Liver (tissue), 9 donors: ENCODE measurements around the gene SASH1. TPM values are rescaled to one million over a fixed set of nuclear protein-coding genes. Genes with fewer than 3 reads are reported as not detected.

Experiments
- DNase-seq: peaks from one replicate; pipeline ENCODE4 v3.0.0-alpha.2; 2017; ENCODE audit warnings: low spot score
- H3K27ac ChIP-seq, 2 donors: one replicate each; pipeline ENCODE4 v1.7.0; 2013; ENCODE audit warnings: inconsistent platforms in 2 of 2, low read length in 2 of 2, control low read depth in 1 of 2, low read depth in 1 of 2, mild to moderate bottlenecking in 1 of 2
- H3K27me3 ChIP-seq, 4 donors: one replicate each; pipeline versions ENCODE4 v1.6.1 to v1.7.0; 2013; ENCODE audit warnings: low read length in 3 of 4, inconsistent platforms in 1 of 4, mild to moderate bottlenecking in 1 of 4, moderate library complexity in 1 of 4; ENCODE audit not compliant: control insufficient read depth in 4 of 4, insufficient read depth in 4 of 4
- H3K36me3 ChIP-seq, 4 donors: one replicate each; pipeline versions ENCODE4 v1.6.1 to v1.7.0; 2013; ENCODE audit warnings: low read length in 3 of 4, mild to moderate bottlenecking in 3 of 4, low read depth in 1 of 4, moderate library complexity in 1 of 4; ENCODE audit not compliant: control insufficient read depth in 4 of 4, insufficient read depth in 3 of 4
- H3K4me1 ChIP-seq, 4 donors: one replicate each; pipeline versions ENCODE4 v1.6.1 to v1.7.0; 2013; ENCODE audit warnings: low read length in 3 of 4, mild to moderate bottlenecking in 3 of 4, moderate library complexity in 1 of 4; ENCODE audit not compliant: control insufficient read depth in 4 of 4, insufficient read depth in 4 of 4
- H3K4me3 ChIP-seq, 3 donors: one replicate each; pipeline versions ENCODE4 v1.6.1 to v1.7.0; 2013; ENCODE audit warnings: low read length in 3 of 3, control low read depth in 1 of 3, low read depth in 1 of 3, mild to moderate bottlenecking in 1 of 3
- H3K9ac ChIP-seq, 2 donors: one replicate each; pipeline ENCODE4 v1.7.0; 2013; ENCODE audit warnings: low read length in 2 of 2, mild to moderate bottlenecking in 2 of 2, moderate library complexity in 2 of 2, control low read depth in 1 of 2, low read depth in 1 of 2
- H3K9me3 ChIP-seq, 4 donors: one replicate each; pipeline versions ENCODE4 v1.6.1 to v1.7.0; 2013; ENCODE audit warnings: low read length in 3 of 4; ENCODE audit not compliant: control insufficient read depth in 4 of 4
- ATF3 ChIP-seq: IDR thresholded peaks from 2 replicates; pipeline ENCODE4 v1.6.1; 2016; ENCODE audit warnings: antibody characterized with exemption
- CTCF ChIP-seq: fragments of 150-350 bp; IDR thresholded peaks from 2 replicates; pipeline ENCODE4 v1.5.1; 2017; ENCODE audit warnings: improper control_type of control experiment, low read depth, low read length; ENCODE audit not compliant: missing input control
- EGR1 ChIP-seq, 2 donors: IDR thresholded peaks; 2 replicates each; pipeline ENCODE4 v1.6.1; 2016 to 2018; ENCODE audit warnings: antibody characterized with exemption in 2 of 2, low read depth in 2 of 2
- FOXA1 ChIP-seq: IDR thresholded peaks from 2 replicates; pipeline ENCODE4 v1.6.1; 2016; ENCODE audit warnings: antibody characterized with exemption
- FOXA2 ChIP-seq: IDR thresholded peaks from 2 replicates; pipeline ENCODE4 v1.6.1; 2016; ENCODE audit warnings: antibody characterized with exemption
- GABPA ChIP-seq, 2 donors: IDR thresholded peaks in 1 of 2; conservative IDR thresholded peaks in 1 of 2; 2 replicates each; pipeline ENCODE4 v1.6.1; 2016; ENCODE audit warnings: antibody characterized with exemption in 2 of 2, mild to moderate bottlenecking in 1 of 2, moderate library complexity in 1 of 2
- HNF4A ChIP-seq, 2 donors: conservative IDR thresholded peaks; 2 replicates each; pipeline ENCODE4 v1.6.1; 2016; ENCODE audit warnings: antibody characterized with exemption in 2 of 2, mild to moderate bottlenecking in 2 of 2
- HNF4G ChIP-seq: IDR thresholded peaks from 2 replicates; pipeline ENCODE4 v1.6.1; 2016; ENCODE audit warnings: antibody characterized with exemption
- MAX ChIP-seq: IDR thresholded peaks from 2 replicates; pipeline ENCODE4 v1.6.1; 2016; ENCODE audit warnings: antibody characterized with exemption
- NR2F2 ChIP-seq: IDR thresholded peaks from 2 replicates; pipeline ENCODE4 v1.6.1; 2016; ENCODE audit warnings: antibody characterized with exemption
- RAD21 ChIP-seq, 2 donors: IDR thresholded peaks; 2 replicates each; pipeline ENCODE4 v1.6.1; 2016; ENCODE audit warnings: antibody characterized with exemption in 2 of 2, mild to moderate bottlenecking in 2 of 2
- REST ChIP-seq: IDR thresholded peaks from 2 replicates; pipeline ENCODE4 v1.6.1; 2016; ENCODE audit warnings: antibody characterized with exemption, mild to moderate bottlenecking
- RXRA ChIP-seq, 2 donors: IDR thresholded peaks; 2 replicates each; pipeline ENCODE4 v1.6.1; 2017 to 2018; ENCODE audit warnings: antibody characterized with exemption in 2 of 2, mild to moderate bottlenecking in 1 of 2
- SP1 ChIP-seq: IDR thresholded peaks from 2 replicates; pipeline ENCODE4 v1.6.1; 2018; ENCODE audit warnings: antibody characterized with exemption, mild to moderate bottlenecking
- TAF1 ChIP-seq: conservative IDR thresholded peaks from 2 replicates; pipeline ENCODE4 v1.6.1; 2016; ENCODE audit warnings: antibody characterized with exemption, mild to moderate bottlenecking
- WGBS: extraction: QIAGEN DNeasy Blood & Tissue Kit; methylation state at CpG from one replicate; pipeline ENCODE4 v1.1.7; 2013; 5-methylcytosine and 5-hydroxymethylcytosine counted together
- polyA plus RNA-seq, 2 donors: library from polyadenylated mRNA; stranded (reverse) in 1 of 2; unstranded in 1 of 2; fragments of 200-250 nt in 1 of 2; fragments of >200 nt in 1 of 2; fragmentation: Nextera tagmentation in 1 of 2; extraction: Ambion mirVana in 1 of 2; gene quantifications; one replicate each; pipeline versions ENCODE4 v1.2.1 to v1.2.3, GENCODE V29; 2013 to 2015
- total RNA-seq, 2 donors: library from RNA; depleted of rRNA; stranded (reverse); fragments of >200 nt; gene quantifications; one replicate each; pipeline ENCODE4 v1.2.3, GENCODE V29; 2014
- donor health status: healthy.
- donor health status: healthy.
- donor health status: healthy.
- donor health status: healthy.
- donor health status: healthy.

Gene SASH1
- total and polyA plus RNA-seq, 4 donors, result 3.5 to 16.4 (median 7.6) TPM

- WGBS, result 79% methylated on average over 5 of the region's 5 CpGs
- TF ChIP-seq RAD21 (IDR thresholded peaks at IDR 0.05) (no peak), EGR1 (IDR thresholded peaks at IDR 0.05; ENCODE audit: low read depth in 2 of 2) (no peak), RXRA (IDR thresholded peaks at IDR 0.05) (no peak), CTCF (no peak), REST (no peak), GABPA (IDR thresholded peaks at IDR 0.05 in 1 of 2, conservative IDR thresholded peaks at IDR 0.05 in 1 of 2) (no peak), SP1 (no peak)
- Histone ChIP-seq H3K4me3 (no peak overlapping the region), H3K9me3 (no peaks in the 10 kb centered on the region), H3K4me1 (no peaks in the 10 kb centered on the region), H3K36me3 (no peaks in the 10 kb centered on the region), H3K27me3 (no peaks in the 10 kb centered on the region), H3K27ac (no peak overlapping the region), H3K9ac (no peak overlapping the region)
- DNase-seq, result no peak
These were observed 31.6 kb downstream of the SASH1 start for GRCh38 chr6:148374040-148374774.

GRCh38 chr6:148375401-148375800 lies 32.8 kb downstream of the SASH1 start:
- Histone ChIP-seq H3K9me3 (no peaks in the 10 kb centered on the region), H3K36me3 (no peaks in the 10 kb centered on the region), H3K4me1 (no peaks in the 10 kb centered on the region), H3K27me3 (no peaks in the 10 kb centered on the region), H3K4me3 (no peak overlapping the region), H3K9ac (no peak overlapping the region), H3K27ac (no peak overlapping the region)
- TF ChIP-seq FOXA2 (no peak), GABPA (IDR thresholded peaks at IDR 0.05 in 1 of 2, conservative IDR thresholded peaks at IDR 0.05 in 1 of 2) (no peak), TAF1 (no peak), REST (no peak), RXRA (IDR thresholded peaks at IDR 0.05) (no peak), HNF4G (no peak), NR2F2 (no peak), HNF4A (conservative IDR thresholded peaks at IDR 0.05) (no peak), RAD21 (IDR thresholded peaks at IDR 0.05) (no peak), ATF3 (no peak), MAX (no peak), FOXA1 (no peak)
- no peak for DNase-seq
- WGBS, result 92% methylated on average over 5 of the region's 5 CpGs
